Activated naive CD8-positive, alpha-beta T cell treated with anti-CD3 and anti-CD28 coated beads for 36 hours (primary cell): Measurements from ENCODE around the gene PIGX. TPM values are rescaled to one million over a fixed set of nuclear protein-coding genes. Genes with fewer than 3 reads are reported as not detected.

Experiments
- DNase-seq: peaks from one replicate; pipeline ENCODE4 v3.0.0; 2021
- H3K27ac Mint-ChIP-seq: one replicate; pipeline ENCODE4 v1.8.0; 2022; ENCODE audit warnings: mild to moderate bottlenecking, moderate library complexity, mixed read lengths
- H3K27me3 Mint-ChIP-seq: one replicate; pipeline ENCODE4 v1.8.0; 2022; ENCODE audit warnings: mild to moderate bottlenecking, mixed read lengths
- H3K36me3 Mint-ChIP-seq: one replicate; pipeline ENCODE4 v1.8.0; 2021; ENCODE audit warnings: mild to moderate bottlenecking, mixed read lengths
- H3K4me1 Mint-ChIP-seq: one replicate; pipeline ENCODE4 v1.8.0; 2021; ENCODE audit warnings: mixed read lengths
- H3K4me3 Mint-ChIP-seq: one replicate; pipeline ENCODE4 v1.8.0; 2022; ENCODE audit warnings: mild to moderate bottlenecking, moderate library complexity, mixed read lengths
- H3K9me3 Mint-ChIP-seq: one replicate; pipeline ENCODE4 v1.8.0; 2022; ENCODE audit warnings: mixed read lengths
- total RNA-seq, 2 experiments: library from RNA; stranded (reverse); gene quantifications; one replicate each; pipeline ENCODE4 v1.2.3, GENCODE V29; 2021

PIGX gene
- 10 to 100 TPM; 41.4 to 44.3 TPM for total RNA-seq

GRCh38 chr3:196711838-196712513 lies at the start of gene PIGX, which contains the start of gene CEP19:
Gene PIGX, plus strand, starts transcription at chr3:196712377.
Gene CEP19, minus strand, starts transcription at chr3:196712250. Its CDS starts 3,593 bp downstream, at chr3:196708657.
- peaks cover 8% of the 10 kb centered on the region for H3K36me3 Mint-ChIP-seq
- peak within 1 kb of the TSS; percentile 94 for H3K4me3 Mint-ChIP-seq
- DNase-seq, result peak; percentile 92
- H3K4me1 Mint-ChIP-seq, result peaks cover 24% of the 10 kb centered on the region
- no peaks in the 10 kb centered on the region for H3K27me3 Mint-ChIP-seq
- H3K27ac Mint-ChIP-seq, result peak within 1 kb of the TSS; percentile 96
- peaks cover 1% of the 10 kb centered on the region for H3K9me3 Mint-ChIP-seq

GRCh38 chr3:196662711-196663571 lies 49.2 kb upstream of the PIGX start:
- Mint-ChIP-seq H3K27me3 (no peaks in the 10 kb centered on the region), H3K36me3 (peaks cover 4% of the 10 kb centered on the region), H3K9me3 (no peaks in the 10 kb centered on the region), H3K4me1 (no peaks in the 10 kb centered on the region), H3K27ac (no peak overlapping the region), H3K4me3 (no peak overlapping the region)
- DNase-seq, result no peak

GRCh38 chr3:196666001-196666867 lies 45.9 kb upstream of the PIGX start:
- Mint-ChIP-seq H3K27me3 (no peaks in the 10 kb centered on the region), H3K4me3 (no peak overlapping the region), H3K9me3 (no peaks in the 10 kb centered on the region), H3K36me3 (peaks cover 4% of the 10 kb centered on the region), H3K27ac (no peak overlapping the region), H3K4me1 (peaks cover 6% of the 10 kb centered on the region)
- no peak for DNase-seq

- Mint-ChIP-seq H3K36me3 (no peaks in the 10 kb centered on the region), H3K27me3 (no peaks in the 10 kb centered on the region), H3K4me1 (peaks cover 6% of the 10 kb centered on the region), H3K27ac (no peak overlapping the region), H3K4me3 (no peak overlapping the region), H3K9me3 (no peaks in the 10 kb centered on the region)
- no peak for DNase-seq
Observed at GRCh38 chr3:196667056-196667825, 44.9 kb upstream of the PIGX start.

GRCh38 chr3:196670339-196670738 lies 41.8 kb upstream of the PIGX start:
- Mint-ChIP-seq H3K27ac (no peak overlapping the region), H3K4me1 (peaks cover 6% of the 10 kb centered on the region), H3K4me3 (no peak overlapping the region), H3K9me3 (no peaks in the 10 kb centered on the region), H3K27me3 (no peaks in the 10 kb centered on the region), H3K36me3 (no peaks in the 10 kb centered on the region)
- DNase-seq, result no peak

GRCh38 chr3:196673632-196674031 lies 38.5 kb upstream of the PIGX start:
- no peaks in the 10 kb centered on the region for H3K27me3 Mint-ChIP-seq
- no peak overlapping the region for H3K4me3 Mint-ChIP-seq
- H3K27ac Mint-ChIP-seq, result no peak overlapping the region
- H3K4me1 Mint-ChIP-seq, result peaks cover 9% of the 10 kb centered on the region
- H3K9me3 Mint-ChIP-seq, result no peaks in the 10 kb centered on the region
- no peaks in the 10 kb centered on the region for H3K36me3 Mint-ChIP-seq
- DNase-seq, result no peak

- Mint-ChIP-seq H3K9me3 (no peaks in the 10 kb centered on the region), H3K27ac (no peak overlapping the region), H3K4me1 (peaks cover 3% of the 10 kb centered on the region), H3K4me3 (no peak overlapping the region), H3K36me3 (no peaks in the 10 kb centered on the region), H3K27me3 (no peaks in the 10 kb centered on the region)
- no peak for DNase-seq
Observed at GRCh38 chr3:196677353-196677752, 34.8 kb upstream of the PIGX start.

- H3K4me1 Mint-ChIP-seq, result peaks cover 3% of the 10 kb centered on the region
- no peaks in the 10 kb centered on the region for H3K9me3 Mint-ChIP-seq
- H3K27me3 Mint-ChIP-seq, result no peaks in the 10 kb centered on the region
- H3K27ac Mint-ChIP-seq, result no peak overlapping the region
- H3K4me3 Mint-ChIP-seq, result no peak overlapping the region
- H3K36me3 Mint-ChIP-seq, result peaks cover under 1% of the 10 kb centered on the region
- no peak for DNase-seq
Observed at GRCh38 chr3:196677931-196678330, 34.2 kb upstream of the PIGX start.

- Mint-ChIP-seq H3K36me3 (peaks cover 3% of the 10 kb centered on the region), H3K4me3 (peak overlapping the region; percentile 20), H3K4me1 (peaks cover 12% of the 10 kb centered on the region), H3K27me3 (no peaks in the 10 kb centered on the region), H3K9me3 (no peaks in the 10 kb centered on the region), H3K27ac (peak overlapping the region; percentile 13)
- DNase-seq, result peak; percentile 67
Observed at GRCh38 chr3:196684548-196685407, 27.4 kb upstream of the PIGX start.

- no peaks in the 10 kb centered on the region for H3K9me3 Mint-ChIP-seq
- H3K4me1 Mint-ChIP-seq, result peaks cover 12% of the 10 kb centered on the region
- H3K36me3 Mint-ChIP-seq, result peaks cover 3% of the 10 kb centered on the region
- H3K27ac Mint-ChIP-seq, result no peak overlapping the region
- DNase-seq, result no peak
- no peak overlapping the region for H3K4me3 Mint-ChIP-seq
- H3K27me3 Mint-ChIP-seq, result no peaks in the 10 kb centered on the region
Observed at GRCh38 chr3:196686436-196686835, 25.7 kb upstream of the PIGX start.

- no peak overlapping the region for H3K4me3 Mint-ChIP-seq
- H3K4me1 Mint-ChIP-seq, result peaks cover 12% of the 10 kb centered on the region
- no peaks in the 10 kb centered on the region for H3K9me3 Mint-ChIP-seq
- no peak overlapping the region for H3K27ac Mint-ChIP-seq
- DNase-seq, result no peak
- H3K36me3 Mint-ChIP-seq, result no peaks in the 10 kb centered on the region
- no peaks in the 10 kb centered on the region for H3K27me3 Mint-ChIP-seq
Observed at GRCh38 chr3:196688349-196688748, 23.8 kb upstream of the PIGX start.

- Mint-ChIP-seq H3K4me1 (peaks cover 3% of the 10 kb centered on the region), H3K27ac (no peak overlapping the region), H3K36me3 (peaks cover 1% of the 10 kb centered on the region), H3K9me3 (no peaks in the 10 kb centered on the region), H3K27me3 (no peaks in the 10 kb centered on the region), H3K4me3 (no peak overlapping the region)
- no peak for DNase-seq
Observed at GRCh38 chr3:196689941-196690660, 22.1 kb upstream of the PIGX start.

- no peak overlapping the region for H3K4me3 Mint-ChIP-seq
- H3K9me3 Mint-ChIP-seq, result peaks cover 1% of the 10 kb centered on the region
- peaks cover 3% of the 10 kb centered on the region for H3K36me3 Mint-ChIP-seq
- no peak for DNase-seq
- H3K4me1 Mint-ChIP-seq, result no peaks in the 10 kb centered on the region
- peaks cover 4% of the 10 kb centered on the region for H3K27me3 Mint-ChIP-seq
- no peak overlapping the region for H3K27ac Mint-ChIP-seq
Observed at GRCh38 chr3:196691386-196691785, 20.8 kb upstream of the PIGX start.
